Right lobe of liver (tissue), 6 donors: Measurements from ENCODE around the gene SLC8A2. TPM values are rescaled to one million over a fixed set of nuclear protein-coding genes. Genes with fewer than 3 reads are reported as not detected.

ENCODE experiments used
- ATAC-seq, 4 donors: fragments of 200-7000 bp; cut with Tn5 transposase; one replicate each; pipeline ENCODE4 v1.9.1; 2020; ENCODE audit warnings: mild to moderate bottlenecking in 4 of 4, moderate library complexity in 4 of 4
- DNase-seq, 3 donors: peaks; one replicate each; pipeline ENCODE4 v3.0.0-alpha.2; 2020
- H3K27ac ChIP-seq, 3 donors: fragments of 200-600 bp; one replicate each; pipeline ENCODE4 v1.8.0; 2022
- H3K27me3 ChIP-seq, 2 donors: fragments of 200-600 bp; one replicate each; pipeline ENCODE4 v1.8.0; 2022
- H3K36me3 ChIP-seq, 4 donors: fragments of 200-600 bp; sonication (generic) in 1 of 4; one replicate each; pipeline versions ENCODE4 v1.5.1 to v1.8.0; 2017 to 2022; ENCODE audit warnings: control low read depth in 1 of 4
- H3K4me1 ChIP-seq, 4 donors: fragments of 200-600 bp; sonication (generic) in 1 of 4; one replicate each; pipeline versions ENCODE4 v1.5.1 to v1.8.0; 2017 to 2022; ENCODE audit warnings: control low read depth in 1 of 4
- H3K4me3 ChIP-seq, 3 donors: fragments of 200-600 bp; one replicate each; pipeline ENCODE4 v1.8.0; 2022
- H3K9me3 ChIP-seq, 4 donors: fragments of 200-600 bp; sonication (generic) in 1 of 4; one replicate each; pipeline versions ENCODE4 v1.5.1 to v1.8.0; 2017 to 2022; ENCODE audit warnings: control low read depth in 1 of 4
- CTCF ChIP-seq, 4 donors: fragments of 200-600 bp in 3 of 4; fragments of 450-650 bp in 1 of 4; IDR thresholded peaks; one replicate each; pipeline versions ENCODE4 v1.5.1 to v1.8.0; 2016 to 2022; ENCODE audit warnings: antibody characterized with exemption in 4 of 4, mild to moderate bottlenecking in 2 of 4
- POLR2A ChIP-seq: fragments of 450-650 bp; IDR thresholded peaks from one replicate; pipeline ENCODE4 v1.6.1; 2017; ENCODE audit warnings: antibody characterized with exemption, mild to moderate bottlenecking
- WGBS: methylation state at CpG from one replicate; pipeline ENCODE4 v1.1.6; 2018; ENCODE audit warnings: low coverage, low lambda C conversion rate; ENCODE audit not compliant: insufficient coverage; ENCODE audit errors: missing lambda C conversion rate; 5-methylcytosine and 5-hydroxymethylcytosine counted together
- intact Hi-C, 2 donors: fragments of 100-400 bp; cut with DNase I; formaldehyde crosslinking; loops; one replicate each; pipeline versions ENCODE4 v1.11.2 to v1.14.1; 2022
- total RNA-seq, 6 experiments: library from RNA; depleted of rRNA in 2 of 6; stranded (reverse); fragments of >200 nt in 2 of 6; fragmentation: NEBNext Ultra II Directional in 3 of 6; extraction: Animal tissue kit (Norgen Biotek cat#: 25700) in 3 of 6; gene quantifications; one replicate each; pipeline versions ENCODE4 v1.1.0 to v1.2.4, GENCODE V29; 2016 to 2023
- donor health status: DM: no; HTN: yes; CAD: no.
- donor health status: DM: no; HTN: no; CAD: no.
- donor health status: DM: no; HTN: no; CAD: no.
- donor health status: DM: no; HTN: yes; CAD: no.
- donor health status: DM: no; HTN: yes; CAD: no.

Gene SLC8A2
- total RNA-seq, 6 experiments from 2014 or later, result 0.13 TPM; not detected in 5

- 2% methylated on average over 16 of the region's 17 CpGs for WGBS
- no peak overlapping the region for H3K4me3 ChIP-seq
- ATAC-seq (peak; percentile 73 to 83 (median 82)), DNase-seq (peak in 2 of 3 donors; percentile 55 to 61)
- TF ChIP-seq CTCF (IDR thresholded peaks at IDR 0.05), result peak; percentile 79 to 93 (median 86)
- TF ChIP-seq POLR2A, result no peak
- peaks cover 0 to 15% of the 10 kb centered on the region in 2 donors for H3K27me3 ChIP-seq
- H3K4me1 ChIP-seq, result peaks cover 0 to 9% (median 4%) of the 10 kb centered on the region in 4 donors
- H3K27ac ChIP-seq, result no peak overlapping the region
- H3K36me3 ChIP-seq, result no peaks in the 10 kb centered on the region
- intact Hi-C loops, result no loop called here
- no peaks in the 10 kb centered on the region for H3K9me3 ChIP-seq
These were observed 44.2 kb downstream of the SLC8A2 start for GRCh38 chr19:47427241-47428176.

DNA sequence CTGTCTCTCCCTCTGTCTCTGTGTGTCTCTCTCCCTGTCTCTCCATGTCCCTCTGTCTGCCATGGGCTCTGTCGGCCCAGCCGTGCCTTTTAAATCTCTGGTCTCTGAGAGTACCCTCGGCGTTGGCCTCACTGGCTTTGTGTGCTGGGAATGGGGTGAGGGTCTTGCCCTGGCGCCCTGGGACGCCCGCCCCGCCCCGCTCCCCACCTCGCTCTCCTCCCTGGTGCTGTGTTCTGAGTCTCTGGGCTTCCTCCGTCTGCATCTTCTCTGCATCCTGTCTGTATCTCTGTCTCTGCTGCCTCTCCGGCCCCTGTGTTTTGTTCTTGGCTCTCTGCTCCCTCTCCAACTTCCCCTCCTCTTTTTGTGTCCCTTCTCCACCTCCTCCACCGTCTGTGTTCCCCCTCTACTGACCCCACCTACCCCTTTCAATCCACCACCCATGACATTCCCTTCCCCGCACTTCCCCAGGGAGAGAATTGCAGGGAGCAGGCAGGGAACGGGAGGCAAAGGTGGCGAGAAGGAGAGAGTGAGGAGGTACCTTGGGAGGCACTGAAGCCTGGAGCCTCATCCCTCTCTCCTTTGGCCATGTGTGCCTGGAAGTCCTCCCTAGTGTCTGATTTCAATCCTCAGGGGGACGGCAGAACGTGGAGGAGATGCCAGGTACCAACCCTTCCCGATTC, 48.4 kb downstream of the SLC8A2 start:
- ATAC-seq (no peak), DNase-seq (no peak)
- Histone ChIP-seq H3K9me3 (no peaks in the 10 kb centered on the region), H3K4me1 (no peaks in the 10 kb centered on the region), H3K27me3 (peaks cover 0 to 9% of the 10 kb centered on the region in 2 donors), H3K27ac (no peak overlapping the region), H3K36me3 (no peaks in the 10 kb centered on the region), H3K4me3 (no peak overlapping the region)
- intact Hi-C loops, result no loop called here
- WGBS, result 6% methylated on average over 17 of the region's 19 CpGs
- TF ChIP-seq POLR2A (no peak), CTCF (IDR thresholded peaks at IDR 0.05) (no peak)

DNA sequence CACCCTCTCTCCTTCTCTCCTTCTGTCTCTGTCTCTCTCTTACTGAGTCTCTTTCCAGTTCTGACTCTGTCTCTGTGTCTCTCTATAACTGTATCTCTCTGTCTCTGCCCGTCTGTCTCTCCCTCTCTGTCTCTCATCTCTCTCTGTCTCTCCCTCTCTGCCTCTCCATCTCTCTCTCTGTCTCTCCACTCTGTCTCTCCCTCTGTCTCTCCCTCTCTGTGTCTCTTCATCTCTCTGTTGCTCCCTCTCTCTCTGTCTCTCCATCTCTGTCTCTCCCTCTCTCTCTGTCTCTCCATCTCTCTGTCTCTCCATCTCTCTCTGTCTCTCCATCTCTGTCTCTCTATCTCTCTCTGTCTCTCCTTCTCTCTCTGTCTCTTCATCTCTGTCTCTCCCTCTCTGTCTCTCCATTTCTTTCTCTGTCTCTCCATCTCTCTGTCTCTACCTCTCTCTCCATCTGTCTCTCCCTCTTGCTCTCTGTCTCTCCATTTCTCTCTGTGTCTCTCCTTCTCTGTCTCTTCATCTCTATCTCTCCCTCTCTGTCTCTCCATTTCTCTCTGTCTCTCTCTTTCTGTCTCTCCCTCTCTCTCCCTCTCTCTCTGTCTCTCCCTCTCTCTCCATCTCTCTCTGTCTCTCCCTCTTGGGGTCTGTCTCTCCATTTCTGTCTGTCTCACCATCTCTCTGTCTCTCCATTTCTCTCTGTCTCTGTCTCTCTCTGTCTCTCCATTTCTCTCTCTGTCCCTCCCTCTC, 49.1 kb downstream of the SLC8A2 start:
- TF ChIP-seq POLR2A (no peak), CTCF (IDR thresholded peaks at IDR 0.05) (no peak)
- DNase-seq (no peak), ATAC-seq (no peak)
- Histone ChIP-seq H3K9me3 (no peaks in the 10 kb centered on the region), H3K27ac (no peak overlapping the region), H3K4me3 (no peak overlapping the region), H3K27me3 (peaks cover 0 to 16% of the 10 kb centered on the region in 2 donors), H3K36me3 (no peaks in the 10 kb centered on the region), H3K4me1 (no peaks in the 10 kb centered on the region)
- 5% methylated on average over 1 of the region's 1 CpG for WGBS
- intact Hi-C loops, result no loop called here

DNA sequence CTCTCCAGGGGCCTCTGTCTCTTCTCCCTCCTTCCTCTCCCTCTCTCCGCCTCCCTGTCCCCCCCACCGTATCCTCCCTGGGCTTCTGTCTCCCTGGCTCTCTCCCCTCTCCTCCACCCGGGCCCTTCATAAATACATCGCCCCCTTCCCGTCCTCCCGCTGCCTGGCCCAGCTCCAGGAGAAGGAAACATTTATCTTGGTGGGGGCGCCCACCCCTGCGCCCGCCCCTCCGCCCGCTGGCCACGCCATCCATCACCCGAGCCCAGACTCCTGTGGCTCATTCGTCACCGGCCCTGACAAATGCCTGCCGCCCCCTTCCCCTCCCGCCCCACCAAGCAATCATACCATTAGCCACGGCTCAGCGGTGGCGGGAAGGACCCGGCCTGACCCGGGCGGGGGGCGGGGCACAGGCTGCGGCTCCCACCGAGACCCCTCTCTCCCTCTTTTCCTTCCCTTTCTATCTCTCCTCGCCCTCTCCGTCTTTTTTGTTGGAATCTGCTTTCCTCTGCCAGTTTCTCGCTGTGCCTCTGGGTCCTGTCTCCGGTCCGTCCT, 49.8 kb downstream of the SLC8A2 start:
- H3K27ac ChIP-seq, result no peak overlapping the region
- H3K27me3 ChIP-seq, result peaks cover 0 to 16% of the 10 kb centered on the region in 2 donors
- DNase-seq (no peak), ATAC-seq (no peak)
- 4% methylated on average over 28 of the region's 31 CpGs for WGBS
- TF ChIP-seq POLR2A, result no peak
- no peak for TF ChIP-seq CTCF (IDR thresholded peaks at IDR 0.05)
- H3K4me1 ChIP-seq, result no peaks in the 10 kb centered on the region
- intact Hi-C loops, result no loop called here
- no peaks in the 10 kb centered on the region for H3K9me3 ChIP-seq
- no peak overlapping the region for H3K4me3 ChIP-seq
- H3K36me3 ChIP-seq, result no peaks in the 10 kb centered on the region
